ENCODE measurements around the gene WASF3. TPM values are rescaled to one million over a fixed set of nuclear protein-coding genes. Genes with fewer than 3 reads are reported as not detected.

WASF3 gene
- total RNA-seq, 4 donors from 2014 or later: 5.9 to 37.5 (median 12.5) TPM

GRCh38 chr13:26668357-26669146 is 111.1 kb downstream of the WASF3 start:
- no peaks in the 10 kb centered on the region for H3K27me3 ChIP-seq
- no peak overlapping the region for H3K27ac ChIP-seq
- H3K36me3 ChIP-seq: no peaks in the 10 kb centered on the region
- no peaks in the 10 kb centered on the region for H3K9me3 ChIP-seq
- TF ChIP-seq POLR2A (IDR thresholded peaks at IDR 0.05) (no peak), CTCF (IDR thresholded peaks at IDR 0.05) (no peak)
- H3K4me1 ChIP-seq: no peaks in the 10 kb centered on the region
- H3K4me3 ChIP-seq: no peak overlapping the region
- no peak for DNase-seq
- intact Hi-C loops (cut with DNase I; ENCODE audit: low total_unique reads): no loop called here

GRCh38 chr13:26673890-26674289 is 116.4 kb downstream of the WASF3 start:
- Histone ChIP-seq H3K9me3 (no peaks in the 10 kb centered on the region), H3K4me1 (no peaks in the 10 kb centered on the region), H3K27me3 (no peaks in the 10 kb centered on the region), H3K36me3 (no peaks in the 10 kb centered on the region), H3K27ac (no peak overlapping the region), H3K4me3 (no peak overlapping the region)
- intact Hi-C loops (cut with DNase I; ENCODE audit: low total_unique reads): no loop called here
- DNase-seq: no peak
- TF ChIP-seq CTCF (IDR thresholded peaks at IDR 0.05) (no peak), POLR2A (IDR thresholded peaks at IDR 0.05) (no peak)

GRCh38 chr13:26677156-26677555 is 119.7 kb downstream of the WASF3 start:
- H3K27ac ChIP-seq: no peak overlapping the region
- no peaks in the 10 kb centered on the region for H3K36me3 ChIP-seq
- intact Hi-C loops (cut with DNase I; ENCODE audit: low total_unique reads): no loop called here
- H3K9me3 ChIP-seq: no peaks in the 10 kb centered on the region
- H3K4me1 ChIP-seq: no peaks in the 10 kb centered on the region
- H3K4me3 ChIP-seq: no peak overlapping the region
- H3K27me3 ChIP-seq: no peaks in the 10 kb centered on the region
- DNase-seq: no peak
- TF ChIP-seq POLR2A (IDR thresholded peaks at IDR 0.05): no peak
- TF ChIP-seq CTCF (IDR thresholded peaks at IDR 0.05): no peak

- Histone ChIP-seq H3K4me3 (no peak overlapping the region), H3K36me3 (no peaks in the 10 kb centered on the region), H3K27me3 (no peaks in the 10 kb centered on the region), H3K4me1 (no peaks in the 10 kb centered on the region), H3K27ac (no peak overlapping the region), H3K9me3 (no peaks in the 10 kb centered on the region)
- no peak for DNase-seq
- TF ChIP-seq CTCF (IDR thresholded peaks at IDR 0.05) (no peak), POLR2A (IDR thresholded peaks at IDR 0.05) (no peak)
- intact Hi-C loops (cut with DNase I; ENCODE audit: low total_unique reads): no loop called here
Measured at GRCh38 chr13:26678330-26678729, 120.8 kb downstream of the WASF3 start.

- no peaks in the 10 kb centered on the region for H3K36me3 ChIP-seq
- no peaks in the 10 kb centered on the region for H3K9me3 ChIP-seq
- H3K27ac ChIP-seq: no peak overlapping the region
- TF ChIP-seq POLR2A (IDR thresholded peaks at IDR 0.05): no peak
- DNase-seq: no peak
- no peaks in the 10 kb centered on the region for H3K27me3 ChIP-seq
- H3K4me1 ChIP-seq: no peaks in the 10 kb centered on the region
- H3K4me3 ChIP-seq: no peak overlapping the region
- intact Hi-C loops (cut with DNase I; ENCODE audit: low total_unique reads): no loop called here
Measured at GRCh38 chr13:26678796-26679195, 121.3 kb downstream of the WASF3 start.
